SK-N-SH treated with all-trans-retinoic acid at 6 μM for 48 hours (cell line): ENCODE results near the gene ERICH4.
"Not testable (repeated sequence)": the region's sequence is repeated elsewhere in the genome, so short reads cannot be mapped to it uniquely, and the experiment has no call there.

Experiments
- ATAC-seq: fragments of 200-7000 bp; cut with Tn5 transposase; 3 replicates; pipeline ENCODE4 v1.9.1; 2020; ENCODE audit warnings: mild to moderate bottlenecking, moderate library complexity
- ARNTL ChIP-seq: fragments of 450-650 bp; formaldehyde crosslinking; IDR thresholded peaks from 2 replicates; pipeline ENCODE4 v1.5.0; 2020; ENCODE audit warnings: low read depth, mild to moderate bottlenecking, moderate library complexity, borderline replicate concordance
- BACH2 ChIP-seq: fragments of 250-450 bp; sonication (Bioruptor Pico); IDR thresholded peaks from 2 replicates; pipeline ENCODE4 v1.9.0; 2021; ENCODE audit warnings: mild to moderate bottlenecking, borderline replicate concordance
- CSDC2 ChIP-seq: fragments of 250-450 bp; sonication (Bioruptor Pico); IDR thresholded peaks from 2 replicates; pipeline ENCODE4 v1.5.0; 2020; ENCODE audit warnings: mild to moderate bottlenecking, moderate library complexity
- CSRNP3 ChIP-seq: fragments of 250-450 bp; sonication (Bioruptor Pico); IDR thresholded peaks from 2 replicates; pipeline ENCODE4 v1.5.1; 2021; ENCODE audit warnings: mild to moderate bottlenecking, moderate library complexity
- ESRRG ChIP-seq: fragments of 250-450 bp; sonication (Bioruptor Pico); IDR thresholded peaks from 2 replicates; pipeline ENCODE4 v1.6.1; 2021; ENCODE audit warnings: mild to moderate bottlenecking
- GLIS3 ChIP-seq: fragments of 250-450 bp; sonication (Bioruptor Pico); IDR thresholded peaks from 2 replicates; pipeline ENCODE4 v1.5.0; 2020; ENCODE audit warnings: mild to moderate bottlenecking, moderate library complexity
- ISL1 ChIP-seq: fragments of 250-450 bp; sonication (Bioruptor Pico); IDR thresholded peaks from 2 replicates; pipeline ENCODE4 v2.1.2; 2022; ENCODE audit warnings: mild to moderate bottlenecking, moderate library complexity
- OSR1 ChIP-seq: fragments of 250-450 bp; sonication (Bioruptor Pico); IDR thresholded peaks from 2 replicates; pipeline ENCODE4 v1.8.0; 2022; ENCODE audit warnings: moderate library complexity, mild to moderate bottlenecking, inconsistent platforms
- POU6F1 ChIP-seq: fragments of 250-450 bp; sonication (Bioruptor Pico); IDR thresholded peaks from 2 replicates; pipeline ENCODE4 v1.8.0; 2021; ENCODE audit warnings: low read depth, mild to moderate bottlenecking, moderate library complexity, borderline replicate concordance
- PPARA ChIP-seq: fragments of 250-450 bp; sonication (Bioruptor Pico); IDR thresholded peaks from 2 replicates; pipeline ENCODE4 v1.5.0; 2020; ENCODE audit warnings: mild to moderate bottlenecking, borderline replicate concordance
- SNAI2 ChIP-seq: fragments of 250-450 bp; sonication (Bioruptor Pico); IDR thresholded peaks from 2 replicates; pipeline ENCODE4 v1.5.0; 2020; ENCODE audit warnings: mild to moderate bottlenecking, moderate library complexity
- TOX ChIP-seq: fragments of 250-450 bp; sonication (Bioruptor Pico); IDR thresholded peaks from 2 replicates; pipeline ENCODE4 v1.8.0; 2021; ENCODE audit warnings: mild to moderate bottlenecking, moderate library complexity, borderline replicate concordance
- TSHZ2 ChIP-seq: fragments of 250-450 bp; sonication (Bioruptor Pico); IDR thresholded peaks from 2 replicates; pipeline ENCODE4 v1.5.0; 2020; ENCODE audit warnings: mild to moderate bottlenecking, moderate library complexity
- ZFP30 ChIP-seq: fragments of 450-650 bp; formaldehyde crosslinking; IDR thresholded peaks from 2 replicates; pipeline ENCODE4 v1.5.0; 2022; ENCODE audit warnings: mild to moderate bottlenecking, moderate library complexity
- ZNF565 ChIP-seq: fragments of 450-650 bp; formaldehyde crosslinking; conservative IDR thresholded peaks from 2 replicates; pipeline ENCODE4 v1.5.0; 2020; ENCODE audit warnings: low read depth, mild to moderate bottlenecking, moderate library complexity
- ZNF70 ChIP-seq: fragments of 450-650 bp; formaldehyde crosslinking; IDR thresholded peaks from 2 replicates; pipeline ENCODE4 v1.5.0; 2020; ENCODE audit warnings: mild to moderate bottlenecking, moderate library complexity
- ZNF8 ChIP-seq: fragments of 450-650 bp; formaldehyde crosslinking; IDR thresholded peaks from 2 replicates; pipeline ENCODE4 v1.5.0; 2020; ENCODE audit warnings: mild to moderate bottlenecking, moderate library complexity
- TF ChIP-seq, protein P1 (sequence below): fragments of 250-450 bp; sonication (Bioruptor Pico); IDR thresholded peaks from 2 replicates; pipeline ENCODE4 v1.5.1; 2020; ENCODE audit warnings: low read depth, mild to moderate bottlenecking, moderate library complexity
- TF ChIP-seq, protein P2 (sequence below): fragments of 250-450 bp; sonication (Bioruptor Pico); IDR thresholded peaks from 2 replicates; pipeline ENCODE4 v1.8.0; 2020; ENCODE audit warnings: mild to moderate bottlenecking, moderate library complexity, borderline replicate concordance

Gene ERICH4

GRCh38 chr19:41433171-41433570, 9.8 kb upstream of the ERICH4 start:
- TF ChIP-seq, protein P1, sequence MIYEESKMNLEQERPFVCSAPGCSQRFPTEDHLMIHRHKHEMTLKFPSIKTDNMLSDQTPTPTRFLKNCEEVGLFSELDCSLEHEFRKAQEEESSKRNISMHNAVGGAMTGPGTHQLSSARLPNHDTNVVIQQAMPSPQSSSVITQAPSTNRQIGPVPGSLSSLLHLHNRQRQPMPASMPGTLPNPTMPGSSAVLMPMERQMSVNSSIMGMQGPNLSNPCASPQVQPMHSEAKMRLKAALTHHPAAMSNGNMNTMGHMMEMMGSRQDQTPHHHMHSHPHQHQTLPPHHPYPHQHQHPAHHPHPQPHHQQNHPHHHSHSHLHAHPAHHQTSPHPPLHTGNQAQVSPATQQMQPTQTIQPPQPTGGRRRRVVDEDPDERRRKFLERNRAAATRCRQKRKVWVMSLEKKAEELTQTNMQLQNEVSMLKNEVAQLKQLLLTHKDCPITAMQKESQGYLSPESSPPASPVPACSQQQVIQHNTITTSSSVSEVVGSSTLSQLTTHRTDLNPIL: no peak
- no peak for TF ChIP-seq CSDC2 (CRISPR knock-in tag)
- no peak for TF ChIP-seq OSR1
- TF ChIP-seq SNAI2: no peak
- no peak for TF ChIP-seq TOX (CRISPR knock-in tag)
- no peak for TF ChIP-seq GLIS3 (CRISPR knock-in tag)
- no peak for TF ChIP-seq ISL1 (CRISPR knock-in tag)
- TF ChIP-seq BACH2 (CRISPR knock-in tag): no peak
- TF ChIP-seq TSHZ2 (CRISPR knock-in tag): no peak
- ATAC-seq: no peak

GRCh38 chr19:41434450-41434849, 8.5 kb upstream of the ERICH4 start:
- ATAC-seq: no peak
- TF ChIP-seq ZNF565 (CRISPR knock-in tag) (no peak), ARNTL (CRISPR knock-in tag) (no peak), ISL1 (CRISPR knock-in tag) (no peak), ZNF8 (CRISPR knock-in tag) (no peak), GLIS3 (CRISPR knock-in tag) (no peak), PPARA (no peak), TOX (CRISPR knock-in tag) (no peak), ZNF70 (CRISPR knock-in tag) (no peak), OSR1 (no peak), CSRNP3 (no peak), BACH2 (CRISPR knock-in tag) (no peak), ESRRG (CRISPR knock-in tag) (no peak), TSHZ2 (CRISPR knock-in tag) (no peak), ZFP30 (CRISPR knock-in tag) (no peak), CSDC2 (CRISPR knock-in tag) (no peak), POU6F1 (no peak)
- TF ChIP-seq, protein P1: no peak
- TF ChIP-seq, protein P2, sequence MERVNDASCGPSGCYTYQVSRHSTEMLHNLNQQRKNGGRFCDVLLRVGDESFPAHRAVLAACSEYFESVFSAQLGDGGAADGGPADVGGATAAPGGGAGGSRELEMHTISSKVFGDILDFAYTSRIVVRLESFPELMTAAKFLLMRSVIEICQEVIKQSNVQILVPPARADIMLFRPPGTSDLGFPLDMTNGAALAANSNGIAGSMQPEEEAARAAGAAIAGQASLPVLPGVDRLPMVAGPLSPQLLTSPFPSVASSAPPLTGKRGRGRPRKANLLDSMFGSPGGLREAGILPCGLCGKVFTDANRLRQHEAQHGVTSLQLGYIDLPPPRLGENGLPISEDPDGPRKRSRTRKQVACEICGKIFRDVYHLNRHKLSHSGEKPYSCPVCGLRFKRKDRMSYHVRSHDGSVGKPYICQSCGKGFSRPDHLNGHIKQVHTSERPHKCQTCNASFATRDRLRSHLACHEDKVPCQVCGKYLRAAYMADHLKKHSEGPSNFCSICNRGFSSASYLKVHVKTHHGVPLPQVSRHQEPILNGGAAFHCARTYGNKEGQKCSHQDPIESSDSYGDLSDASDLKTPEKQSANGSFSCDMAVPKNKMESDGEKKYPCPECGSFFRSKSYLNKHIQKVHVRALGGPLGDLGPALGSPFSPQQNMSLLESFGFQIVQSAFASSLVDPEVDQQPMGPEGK (CRISPR knock-in tag): no peak

DNA sequence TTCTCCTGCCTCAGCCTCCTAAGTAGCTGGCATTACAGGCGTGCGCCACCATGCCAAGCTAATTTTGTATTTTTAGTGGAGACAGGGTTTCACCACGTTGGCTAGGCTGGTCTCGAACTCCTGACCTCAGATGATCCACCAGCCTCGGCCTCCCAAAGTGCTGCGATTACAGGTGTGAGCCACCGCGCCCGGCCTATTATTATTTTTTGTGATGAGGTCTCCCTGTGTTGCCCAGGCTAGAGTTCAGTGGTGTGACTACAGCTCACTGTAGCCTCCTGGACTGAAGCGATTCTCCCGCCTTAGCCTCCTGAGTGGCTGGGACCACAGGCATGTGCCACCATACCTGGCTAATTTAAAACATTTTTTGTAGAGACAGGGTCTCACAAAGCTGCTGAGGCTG, 7.6 kb upstream of the ERICH4 start:
- ATAC-seq: not testable (repeated sequence)
